ENCODE data around the gene MYO5B. TPM values are rescaled to one million over a fixed set of nuclear protein-coding genes. Genes with fewer than 3 reads are reported as not detected.
A peak's percentile ranks its signal among the peaks of the same experiment; 100 is the strongest.

Gene MYO5B
- total RNA-seq, 1 donor from 2014 or later, result 0.07 TPM

GRCh38 chr18:49953391-49953790, 241.6 kb downstream of the MYO5B start:
- Mint-ChIP-seq H3K4me3 (no peak overlapping the region), H3K36me3 (ENCODE audit: low read depth) (no peaks in the 10 kb centered on the region), H3K27ac (no peak overlapping the region), H3K4me1 (peaks cover 18% of the 10 kb centered on the region), H3K27me3 (peaks cover 20% of the 10 kb centered on the region), H3K9me3 (no peaks in the 10 kb centered on the region)
- no peak for DNase-seq
- intact Hi-C loops (cut with micrococcal nuclease), result no loop called here

DNA sequence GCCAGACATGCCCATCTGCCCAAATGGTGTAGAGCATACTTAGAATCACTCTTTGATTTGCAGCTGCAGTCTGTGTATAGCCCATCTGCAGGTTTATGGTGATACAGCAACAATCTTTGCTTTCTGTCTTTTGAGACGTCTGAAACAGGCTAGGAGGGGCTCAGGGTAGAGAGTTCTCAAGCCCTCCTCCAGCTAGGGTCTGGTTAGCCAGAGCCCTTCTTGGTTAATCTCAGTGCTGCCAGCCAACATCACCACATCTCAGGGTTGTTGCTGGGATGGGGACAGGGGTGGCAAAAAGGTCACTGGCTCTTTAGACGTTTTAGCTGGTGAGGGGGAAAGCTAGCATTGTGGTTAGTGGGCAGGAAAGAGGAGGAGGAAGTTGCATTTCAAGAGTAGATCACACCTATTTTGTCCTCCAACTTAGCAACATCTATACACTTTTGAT, 245.0 kb downstream of the MYO5B start:
- H3K4me3 Mint-ChIP-seq, result peak overlapping the region; percentile 58
- peak; percentile 72 for DNase-seq
- intact Hi-C loops (cut with micrococcal nuclease), result no loop called here
- no peak overlapping the region for H3K27ac Mint-ChIP-seq
- no peaks in the 10 kb centered on the region for H3K36me3 Mint-ChIP-seq (ENCODE audit: low read depth)
- H3K27me3 Mint-ChIP-seq, result peaks cover 15% of the 10 kb centered on the region
- H3K4me1 Mint-ChIP-seq, result peaks cover 20% of the 10 kb centered on the region
- no peaks in the 10 kb centered on the region for H3K9me3 Mint-ChIP-seq

GRCh38 chr18:49948975-49949374, 246.0 kb downstream of the MYO5B start:
- no peak for DNase-seq
- Mint-ChIP-seq H3K4me3 (no peak overlapping the region), H3K4me1 (peaks cover 21% of the 10 kb centered on the region), H3K9me3 (no peaks in the 10 kb centered on the region), H3K27ac (no peak overlapping the region), H3K36me3 (ENCODE audit: low read depth) (no peaks in the 10 kb centered on the region), H3K27me3 (peaks cover 12% of the 10 kb centered on the region)
- intact Hi-C loops (cut with micrococcal nuclease), result no loop called here

DNA sequence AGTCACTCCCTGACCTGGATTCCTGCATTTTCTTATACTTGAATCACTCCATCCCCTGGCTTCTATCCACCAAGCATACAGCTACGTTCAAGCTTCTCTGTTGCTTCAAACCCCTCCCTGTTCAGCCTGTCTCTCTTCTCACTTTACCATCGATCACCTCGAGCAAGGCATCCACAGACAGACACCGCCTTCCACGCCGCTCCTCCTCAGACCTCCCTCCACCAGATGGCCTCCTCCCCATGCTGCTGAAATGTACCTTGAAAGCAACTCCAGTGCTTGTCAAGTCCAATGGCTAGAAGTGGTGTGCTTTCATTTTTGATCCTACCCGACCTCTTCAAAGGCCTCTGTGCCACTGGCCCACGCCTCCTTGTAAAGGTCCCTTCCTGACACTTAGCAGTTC, 250.3 kb downstream of the MYO5B start:
- H3K36me3 Mint-ChIP-seq (ENCODE audit: low read depth), result no peaks in the 10 kb centered on the region
- intact Hi-C loops (cut with micrococcal nuclease), result no loop called here
- no peak overlapping the region for H3K27ac Mint-ChIP-seq
- H3K4me1 Mint-ChIP-seq, result peaks cover 3% of the 10 kb centered on the region
- H3K9me3 Mint-ChIP-seq, result no peaks in the 10 kb centered on the region
- peak; percentile 66 for DNase-seq
- H3K27me3 Mint-ChIP-seq, result peaks cover 6% of the 10 kb centered on the region
- H3K4me3 Mint-ChIP-seq, result no peak overlapping the region

- DNase-seq, result no peak
- Mint-ChIP-seq H3K9me3 (no peaks in the 10 kb centered on the region), H3K36me3 (ENCODE audit: low read depth) (no peaks in the 10 kb centered on the region), H3K4me1 (peaks cover 9% of the 10 kb centered on the region), H3K27ac (no peak overlapping the region), H3K4me3 (no peak overlapping the region), H3K27me3 (peaks cover 4% of the 10 kb centered on the region)
- intact Hi-C loops (cut with micrococcal nuclease), result no loop called here
Observed at GRCh38 chr18:49936821-49937220, 258.1 kb downstream of the MYO5B start.

DNA sequence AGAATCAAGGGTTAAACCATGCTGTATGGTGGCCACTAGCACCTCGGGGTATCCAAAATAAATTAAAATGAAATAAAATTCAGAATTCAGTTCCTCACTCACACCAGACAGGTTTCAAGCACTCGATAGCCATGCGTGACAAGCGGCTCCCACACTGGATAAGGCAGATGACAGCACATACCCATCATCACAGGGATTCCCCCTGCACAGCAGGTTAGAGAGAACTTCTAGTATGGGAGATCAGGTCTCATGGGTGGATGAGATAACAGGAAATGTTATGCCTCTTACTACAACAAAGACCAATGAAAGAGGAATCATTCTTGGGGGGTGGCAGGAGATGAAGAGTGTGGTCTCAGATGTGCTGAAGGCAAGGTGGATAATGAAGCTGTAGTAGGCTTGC, 259.7 kb downstream of the MYO5B start:
- intact Hi-C loops (cut with micrococcal nuclease), result no loop called here
- no peaks in the 10 kb centered on the region for H3K36me3 Mint-ChIP-seq (ENCODE audit: low read depth)
- no peak overlapping the region for H3K27ac Mint-ChIP-seq
- no peak overlapping the region for H3K4me3 Mint-ChIP-seq
- peaks cover 2% of the 10 kb centered on the region for H3K27me3 Mint-ChIP-seq
- no peak for DNase-seq
- no peaks in the 10 kb centered on the region for H3K9me3 Mint-ChIP-seq
- H3K4me1 Mint-ChIP-seq, result peaks cover 9% of the 10 kb centered on the region

- intact Hi-C loops (cut with micrococcal nuclease), result no loop called here
- Mint-ChIP-seq H3K4me3 (no peak overlapping the region), H3K36me3 (ENCODE audit: low read depth) (no peaks in the 10 kb centered on the region), H3K27me3 (peaks cover 2% of the 10 kb centered on the region), H3K9me3 (no peaks in the 10 kb centered on the region), H3K27ac (no peak overlapping the region), H3K4me1 (peaks cover 9% of the 10 kb centered on the region)
- no peak for DNase-seq
Observed at GRCh38 chr18:49934457-49934856, 260.5 kb downstream of the MYO5B start.

- DNase-seq, result no peak
- no peaks in the 10 kb centered on the region for H3K36me3 Mint-ChIP-seq (ENCODE audit: low read depth)
- peaks cover 2% of the 10 kb centered on the region for H3K27me3 Mint-ChIP-seq
- no peak overlapping the region for H3K4me3 Mint-ChIP-seq
- H3K27ac Mint-ChIP-seq, result no peak overlapping the region
- no peaks in the 10 kb centered on the region for H3K9me3 Mint-ChIP-seq
- H3K4me1 Mint-ChIP-seq, result peaks cover 9% of the 10 kb centered on the region
- intact Hi-C loops (cut with micrococcal nuclease), result no loop called here
Observed at GRCh38 chr18:49933530-49934128, 261.3 kb downstream of the MYO5B start.

DNA sequence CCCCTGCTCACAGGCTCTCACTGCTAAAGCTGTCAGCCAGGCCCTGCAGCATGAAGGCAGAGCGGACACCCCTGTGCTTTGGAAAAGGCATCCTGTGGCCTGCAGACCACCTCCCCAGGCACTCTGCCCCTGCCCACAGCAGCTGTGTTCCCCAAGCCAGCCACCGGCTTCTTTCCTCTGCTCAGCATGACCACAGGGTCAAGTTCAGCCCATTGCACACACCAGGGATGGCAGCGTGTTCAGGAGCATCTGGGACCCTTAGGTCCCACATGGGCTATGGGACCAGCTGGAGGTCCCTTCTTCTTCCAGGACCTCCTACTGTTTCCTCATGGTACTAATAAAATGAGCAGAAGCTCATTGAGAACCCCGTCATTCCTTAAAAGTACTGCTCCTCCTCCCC, 263.2 kb downstream of the MYO5B start:
- Mint-ChIP-seq H3K9me3 (no peaks in the 10 kb centered on the region), H3K27ac (no peak overlapping the region)

GRCh38 chr18:49931179-49931578, 263.8 kb downstream of the MYO5B start:
- Mint-ChIP-seq H3K4me1 (peaks cover 9% of the 10 kb centered on the region), H3K27me3 (peaks cover 7% of the 10 kb centered on the region), H3K4me3 (no peak overlapping the region), H3K27ac (no peak overlapping the region), H3K9me3 (peaks cover 3% of the 10 kb centered on the region), H3K36me3 (ENCODE audit: low read depth) (no peaks in the 10 kb centered on the region)
- no peak for DNase-seq
- intact Hi-C loops (cut with micrococcal nuclease), result no loop called here

More for the DNA sequence above, 263.2 kb downstream of the MYO5B start:
- intact Hi-C loops (cut with micrococcal nuclease), result no loop called here
- Mint-ChIP-seq H3K4me3 (no peak overlapping the region), H3K27me3 (peaks cover 7% of the 10 kb centered on the region), H3K36me3 (ENCODE audit: low read depth) (no peaks in the 10 kb centered on the region), H3K4me1 (peaks cover 9% of the 10 kb centered on the region)
- DNase-seq, result no peak

DNA sequence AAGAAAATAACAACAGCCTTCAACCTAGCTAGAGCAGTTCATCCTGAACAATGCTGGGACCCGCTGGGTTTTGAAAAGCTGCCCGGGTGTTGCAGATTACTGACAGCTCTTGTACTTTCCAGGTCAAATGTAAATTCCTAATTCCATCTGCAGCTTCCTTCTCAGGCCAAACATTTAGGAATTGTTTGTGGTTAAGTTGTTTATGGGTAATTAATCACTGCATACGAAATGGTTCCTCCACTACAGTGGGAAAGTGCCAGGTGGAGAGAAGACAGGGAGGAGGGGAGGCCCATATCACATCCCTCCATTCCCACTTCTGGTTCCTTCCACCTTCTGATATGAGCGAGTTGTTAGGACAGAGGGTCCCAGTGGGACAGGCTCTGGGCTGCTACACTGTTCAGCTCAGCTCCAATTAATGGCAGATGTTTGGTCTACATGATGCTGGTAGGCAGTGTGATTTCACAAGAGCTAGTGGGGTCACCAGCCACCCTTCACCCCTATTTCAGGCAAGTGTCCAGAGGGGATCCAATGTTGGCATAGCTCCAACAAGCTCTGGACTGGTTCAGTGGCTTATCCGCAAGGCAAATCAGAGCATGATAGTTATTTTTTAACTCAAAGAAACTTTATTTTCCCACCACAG, 268.7 kb downstream of the MYO5B start:
- DNase-seq, result no peak
- Mint-ChIP-seq H3K4me3 (no peak overlapping the region), H3K36me3 (ENCODE audit: low read depth) (no peaks in the 10 kb centered on the region), H3K4me1 (no peaks in the 10 kb centered on the region), H3K9me3 (peaks cover 4% of the 10 kb centered on the region), H3K27me3 (peaks cover 20% of the 10 kb centered on the region), H3K27ac (no peak overlapping the region)
- intact Hi-C loops (cut with micrococcal nuclease), result no loop called here

DNA sequence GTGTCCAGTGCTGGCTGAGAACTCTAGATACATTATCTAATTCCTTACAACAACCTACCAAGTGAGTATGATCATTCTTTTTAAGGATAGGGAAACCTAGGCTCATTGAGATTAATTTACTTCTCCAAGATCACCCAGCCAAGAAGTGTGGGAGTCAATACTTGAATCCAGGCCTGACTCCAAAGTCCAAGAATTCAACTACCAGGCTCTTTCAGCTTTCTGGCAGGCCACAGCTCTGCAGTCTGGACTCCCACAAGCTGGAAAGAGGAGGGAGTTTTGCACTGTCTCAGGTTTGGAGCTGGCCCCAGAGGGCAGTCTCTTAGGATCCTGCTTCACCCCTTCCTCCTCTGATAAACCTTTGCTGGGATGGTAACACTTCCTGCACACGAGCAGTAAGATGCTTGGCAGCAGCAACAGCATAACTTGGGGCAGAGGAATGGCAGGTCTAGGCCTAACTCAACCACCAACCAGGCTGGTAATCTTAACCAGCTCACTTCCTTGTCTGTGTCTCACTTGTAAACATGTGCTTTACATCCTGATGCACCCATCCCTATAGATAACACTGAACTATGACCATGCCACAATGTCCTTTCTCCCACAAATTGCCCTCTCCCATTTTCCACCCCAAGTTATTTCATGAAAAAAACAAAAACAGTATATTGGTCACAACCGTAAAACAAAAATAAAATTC, 270.5 kb downstream of the MYO5B start:
- Mint-ChIP-seq H3K9me3 (peaks cover 4% of the 10 kb centered on the region), H3K4me3 (no peak overlapping the region), H3K27ac (no peak overlapping the region), H3K36me3 (ENCODE audit: low read depth) (no peaks in the 10 kb centered on the region), H3K27me3 (peaks cover 34% of the 10 kb centered on the region), H3K4me1 (no peaks in the 10 kb centered on the region)
- DNase-seq, result no peak
- intact Hi-C loops (cut with micrococcal nuclease), result no loop called here

GRCh38 chr18:49922228-49922627, 272.7 kb downstream of the MYO5B start:
- no peak overlapping the region for H3K4me3 Mint-ChIP-seq
- H3K27me3 Mint-ChIP-seq, result peaks cover 36% of the 10 kb centered on the region
- no peaks in the 10 kb centered on the region for H3K4me1 Mint-ChIP-seq
- no peaks in the 10 kb centered on the region for H3K36me3 Mint-ChIP-seq (ENCODE audit: low read depth)
- no peak for DNase-seq
- H3K27ac Mint-ChIP-seq, result no peak overlapping the region
- peaks cover 4% of the 10 kb centered on the region for H3K9me3 Mint-ChIP-seq
- intact Hi-C loops (cut with micrococcal nuclease), result no loop called here

DNA sequence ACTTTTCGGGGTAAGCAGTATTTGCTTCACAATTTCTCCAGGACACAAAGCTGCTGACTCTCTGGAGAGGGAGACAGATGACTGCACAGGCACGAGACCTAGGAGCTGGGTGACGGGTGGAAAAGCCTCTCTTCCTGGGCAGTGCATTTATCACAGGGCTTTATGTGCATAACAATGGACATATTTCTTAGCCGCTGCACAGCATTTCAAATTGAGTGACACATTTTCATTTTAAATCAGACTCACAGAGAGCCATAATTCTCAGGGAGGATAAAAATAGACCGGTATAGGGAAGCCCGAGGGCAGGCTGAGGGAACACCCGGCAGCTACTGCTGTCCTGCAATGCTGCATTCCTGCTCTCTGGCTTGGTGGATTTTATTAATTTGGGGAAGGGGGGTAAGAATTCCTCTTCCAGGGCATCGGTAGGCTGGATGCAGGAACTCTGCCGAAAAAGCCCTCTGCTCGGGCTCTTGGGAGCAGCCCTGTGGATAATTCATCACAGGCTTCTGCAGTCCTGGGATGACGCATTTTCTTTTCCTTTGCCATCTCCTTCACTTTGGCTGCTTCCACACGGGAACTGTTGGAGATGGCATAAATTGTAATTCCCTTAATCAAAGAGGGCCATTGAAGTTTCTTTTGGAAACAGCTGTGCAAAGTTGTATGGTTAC, 273.5 kb downstream of the MYO5B start:
- DNase-seq, result no peak
- Mint-ChIP-seq H3K4me1 (no peaks in the 10 kb centered on the region), H3K36me3 (ENCODE audit: low read depth) (no peaks in the 10 kb centered on the region), H3K27ac (no peak overlapping the region), H3K4me3 (no peak overlapping the region), H3K27me3 (peaks cover 36% of the 10 kb centered on the region), H3K9me3 (peaks cover 4% of the 10 kb centered on the region)
- intact Hi-C loops (cut with micrococcal nuclease), result no loop called here
